ENCODE measurements around the gene REC8. TPM values are rescaled to one million over a fixed set of nuclear protein-coding genes. Genes with fewer than 3 reads are reported as not detected.

Gene REC8
- total RNA-seq, 1 donor from 2014 or later, result 18.4 TPM

Other genes with a start within 250 kb of the REC8 start
- gene DHRS4, start 218.3 kb upstream of the REC8 start, total RNA-seq, result 54.4 and 60.7 TPM in 2 replicates
- 10.5 and 19.1 TPM in 2 replicates for gene DHRS4L2, start 183.2 kb upstream of the REC8 start, total RNA-seq
- gene CARMIL3, start 120.1 kb upstream of the REC8 start, total RNA-seq, result 0.23 TPM in 1 of 2 replicates, not detected in the other
- not detected in 2 replicates for gene CPNE6, start 100.5 kb upstream of the REC8 start, total RNA-seq
- gene PCK2, start 77.8 kb upstream of the REC8 start, total RNA-seq, result 29.8 TPM in 2 replicates
- 40.7 and 41.4 TPM in 2 replicates for gene DCAF11, start 57.3 kb upstream of the REC8 start, total RNA-seq
- gene NRL, start 57.1 kb upstream of the REC8 start, total RNA-seq, result 0.12 and 3.7 TPM in 2 replicates
- 0.09 TPM in 1 of 2 replicates, not detected in the other for gene FITM1, start 41.4 kb upstream of the REC8 start, total RNA-seq
- gene PSME1, start 35.9 kb upstream of the REC8 start, total RNA-seq, result 155 and 162 TPM in 2 replicates
- gene EMC9, start 30.5 kb upstream of the REC8 start, total RNA-seq, result 10.2 and 11.3 TPM in 2 replicates
- 48.4 and 65.5 TPM in 2 replicates for gene PSME2, start 25.5 kb upstream of the REC8 start, total RNA-seq
- gene RNF31, start 24.6 kb upstream of the REC8 start, total RNA-seq, result 44.8 and 49.7 TPM in 2 replicates
- gene IRF9, start 10.8 kb upstream of the REC8 start, total RNA-seq, result 26.7 and 48.1 TPM in 2 replicates
- 23.9 and 28.9 TPM in 2 replicates for gene IPO4, start 16.7 kb downstream of the REC8 start, total RNA-seq
- 54.7 and 58.8 TPM in 2 replicates for gene TM9SF1, start 23.4 kb downstream of the REC8 start, total RNA-seq
- not detected in 2 replicates for gene TSSK4, start 33.6 kb downstream of the REC8 start, total RNA-seq
- 30.9 and 31.7 TPM in 2 replicates for gene CHMP4A, start 41.4 kb downstream of the REC8 start, total RNA-seq
- gene MDP1, start 44.0 kb downstream of the REC8 start, total RNA-seq, result 16.2 and 17.8 TPM in 2 replicates
- 140 and 180 TPM in 2 replicates for gene NEDD8, start 60.3 kb downstream of the REC8 start, total RNA-seq
- gene GMPR2, start 60.8 kb downstream of the REC8 start, total RNA-seq, result 30.3 and 55.7 TPM in 2 replicates
- 48.6 and 58.6 TPM in 2 replicates for gene TINF2, start 70.5 kb downstream of the REC8 start, total RNA-seq
- gene TGM1, start 91.1 kb downstream of the REC8 start, total RNA-seq, result 1.0 and 7.9 TPM in 2 replicates
- 23.0 and 27.1 TPM in 2 replicates for gene RABGGTA, start 99.5 kb downstream of the REC8 start, total RNA-seq
- 6.9 and 26.3 TPM in 2 replicates for gene DHRS1, start 127.7 kb downstream of the REC8 start, total RNA-seq
- gene NOP9, start 127.8 kb downstream of the REC8 start, total RNA-seq, result 10.9 and 11.0 TPM in 2 replicates
- 1.0 and 1.2 TPM in 2 replicates for gene CIDEB, start 135.9 kb downstream of the REC8 start, total RNA-seq
- 1.5 and 6.7 TPM in 2 replicates for gene LTB4R2, start 138.1 kb downstream of the REC8 start, total RNA-seq
- 2.1 and 4.5 TPM in 2 replicates for gene LTB4R, start 139.4 kb downstream of the REC8 start, total RNA-seq
- 0.26 and 2.1 TPM in 2 replicates for gene ADCY4, start 163.0 kb downstream of the REC8 start, total RNA-seq
- 0.35 and 0.51 TPM in 2 replicates for gene RIPK3, start 167.9 kb downstream of the REC8 start, total RNA-seq
- gene NFATC4, start 196.1 kb downstream of the REC8 start, total RNA-seq, result 59.5 and 83.0 TPM in 2 replicates
- gene NYNRIN, start 226.9 kb downstream of the REC8 start, total RNA-seq, result 24.0 and 31.4 TPM in 2 replicates